Vagina (tissue), 2 donors: Measurements from ENCODE around the gene IL25.

Experiments used
- POLR2A ChIP-seq, 2 donors: fragments of 450-650 bp; IDR thresholded peaks; one replicate each; pipeline ENCODE4 v1.6.1; 2017; ENCODE audit warnings: antibody characterized with exemption in 2 of 2, mild to moderate bottlenecking in 2 of 2, moderate library complexity in 2 of 2
- POLR2AphosphoS5 ChIP-seq, 2 donors: sonication (generic); formaldehyde crosslinking; IDR thresholded peaks; one replicate each; pipeline ENCODE4 v1.9.0; 2017; ENCODE audit warnings: antibody characterized with exemption in 2 of 2, mild to moderate bottlenecking in 2 of 2, low read depth in 1 of 2; ENCODE audit not compliant: insufficient read depth in 1 of 2
- TF ChIP-seq, protein P1 (sequence below), 3 experiments: fragments of 450-650 bp in 2 of 3; fragments of 200-600 bp in 1 of 3; sonication (generic) in 1 of 3; IDR thresholded peaks; one replicate each; pipeline ENCODE4 v1.5.1; 2017 to 2019; ENCODE audit warnings: antibody characterized with exemption in 3 of 3, mild to moderate bottlenecking in 2 of 3, moderate library complexity in 2 of 3

GRCh38 chr14:23339506-23340268, 32.9 kb upstream of the IL25 start:
- TF ChIP-seq, protein P1, sequence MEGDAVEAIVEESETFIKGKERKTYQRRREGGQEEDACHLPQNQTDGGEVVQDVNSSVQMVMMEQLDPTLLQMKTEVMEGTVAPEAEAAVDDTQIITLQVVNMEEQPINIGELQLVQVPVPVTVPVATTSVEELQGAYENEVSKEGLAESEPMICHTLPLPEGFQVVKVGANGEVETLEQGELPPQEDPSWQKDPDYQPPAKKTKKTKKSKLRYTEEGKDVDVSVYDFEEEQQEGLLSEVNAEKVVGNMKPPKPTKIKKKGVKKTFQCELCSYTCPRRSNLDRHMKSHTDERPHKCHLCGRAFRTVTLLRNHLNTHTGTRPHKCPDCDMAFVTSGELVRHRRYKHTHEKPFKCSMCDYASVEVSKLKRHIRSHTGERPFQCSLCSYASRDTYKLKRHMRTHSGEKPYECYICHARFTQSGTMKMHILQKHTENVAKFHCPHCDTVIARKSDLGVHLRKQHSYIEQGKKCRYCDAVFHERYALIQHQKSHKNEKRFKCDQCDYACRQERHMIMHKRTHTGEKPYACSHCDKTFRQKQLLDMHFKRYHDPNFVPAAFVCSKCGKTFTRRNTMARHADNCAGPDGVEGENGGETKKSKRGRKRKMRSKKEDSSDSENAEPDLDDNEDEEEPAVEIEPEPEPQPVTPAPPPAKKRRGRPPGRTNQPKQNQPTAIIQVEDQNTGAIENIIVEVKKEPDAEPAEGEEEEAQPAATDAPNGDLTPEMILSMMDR (IDR thresholded peaks at IDR 0.05): no peak
- no peak for TF ChIP-seq POLR2A (IDR thresholded peaks at IDR 0.05)
- TF ChIP-seq POLR2AphosphoS5 (IDR thresholded peaks at IDR 0.05; ENCODE audit: insufficient read depth in 1 of 2, low read depth in 1 of 2): no peak
